Muscle layer of colon (tissue), 2 donors: ENCODE results near the gene RHOA.

ENCODE experiments used
- H3K27ac ChIP-seq: one replicate; pipeline ENCODE4 v1.7.0; 2013; ENCODE audit warnings: low read depth, mild to moderate bottlenecking, low read length, moderate library complexity
- H3K27me3 ChIP-seq, 2 donors: one replicate each; pipeline ENCODE4 v1.7.0; 2013; ENCODE audit warnings: low read length in 2 of 2, mild to moderate bottlenecking in 2 of 2; ENCODE audit not compliant: insufficient read depth in 2 of 2, control insufficient read depth in 1 of 2
- H3K36me3 ChIP-seq: one replicate; pipeline ENCODE4 v1.7.0; 2013; ENCODE audit warnings: mild to moderate bottlenecking, low read length; ENCODE audit not compliant: insufficient read depth
- H3K4me1 ChIP-seq: one replicate; pipeline ENCODE4 v1.7.0; 2013; ENCODE audit warnings: mild to moderate bottlenecking, low read length; ENCODE audit not compliant: insufficient read depth
- H3K4me3 ChIP-seq, 2 donors: one replicate each; pipeline ENCODE4 v1.7.0; 2013; ENCODE audit warnings: low read length in 2 of 2, low read depth in 1 of 2, mild to moderate bottlenecking in 1 of 2, moderate library complexity in 1 of 2
- H3K9ac ChIP-seq: one replicate; pipeline ENCODE4 v1.7.0; 2013; ENCODE audit warnings: low read length
- H3K9me3 ChIP-seq: one replicate; pipeline ENCODE4 v1.7.0; 2013; ENCODE audit warnings: mild to moderate bottlenecking, low read length
- donor health status: abdominal sarcoma.
- donor health status: Adenocarcinoma of cecum.

The RHOA gene

GRCh38 chr3:49311283-49311682 lies 100.5 kb downstream of the RHOA start:
- peaks cover 40% of the 10 kb centered on the region for H3K36me3 ChIP-seq
- H3K27ac ChIP-seq = no peak overlapping the region
- H3K9ac ChIP-seq = no peak overlapping the region
- H3K27me3 ChIP-seq = no peaks in the 10 kb centered on the region
- no peaks in the 10 kb centered on the region for H3K9me3 ChIP-seq
- H3K4me3 ChIP-seq = no peak overlapping the region
- no peaks in the 10 kb centered on the region for H3K4me1 ChIP-seq

GRCh38 chr3:49310677-49311076 lies 101.1 kb downstream of the RHOA start:
- Histone ChIP-seq H3K4me1 (no peaks in the 10 kb centered on the region), H3K9me3 (no peaks in the 10 kb centered on the region), H3K36me3 (peaks cover 41% of the 10 kb centered on the region), H3K27me3 (no peaks in the 10 kb centered on the region), H3K9ac (no peak overlapping the region), H3K27ac (no peak overlapping the region), H3K4me3 (no peak overlapping the region)
